GM18867 (cell line): ENCODE measurements around the gene ALCAM.

Experiments
- ATAC-seq: cut with Tn5 transposase; IDR thresholded peaks from one replicate; pipeline ENCODE4 v1.9.1; 2021; ENCODE audit warnings: mild to moderate bottlenecking, moderate library complexity; ENCODE audit not compliant: unreplicated experiment

Gene ALCAM

GRCh38 chr3:105615814-105616213 lies 249.1 kb downstream of the ALCAM start:
- ATAC-seq: no peak

- ATAC-seq: no peak
These were observed 249.8 kb downstream of the ALCAM start for GRCh38 chr3:105616374-105617121.

GRCh38 chr3:105618556-105618955 lies 251.8 kb downstream of the ALCAM start:
- ATAC-seq: no peak

GRCh38 chr3:105619651-105620050 lies 252.9 kb downstream of the ALCAM start:
- no peak for ATAC-seq

GRCh38 chr3:105620236-105620635 lies 253.5 kb downstream of the ALCAM start:
- ATAC-seq: no peak

- no peak for ATAC-seq
These were observed 255.5 kb downstream of the ALCAM start for GRCh38 chr3:105622169-105622568.
